ENCODE data around the gene PPIP5K2.

Gene PPIP5K2

GRCh38 chr5:103235891-103236290, 115.8 kb downstream of the PPIP5K2 start:
- no peak for FAIRE-seq
- no peak for DNase-seq (ENCODE audit: insufficient read length, low spot score)

GRCh38 chr5:103237778-103238177, 117.7 kb downstream of the PPIP5K2 start:
- no peak for DNase-seq (ENCODE audit: insufficient read length, low spot score)
- FAIRE-seq: no peak

- no peak for DNase-seq (ENCODE audit: insufficient read length, low spot score)
- no peak for FAIRE-seq
Observed at GRCh38 chr5:103243665-103244064, 123.6 kb downstream of the PPIP5K2 start.

GRCh38 chr5:103244398-103244797, 124.3 kb downstream of the PPIP5K2 start:
- DNase-seq (ENCODE audit: insufficient read length, low spot score): no peak
- no peak for FAIRE-seq

GRCh38 chr5:103245761-103246160, 125.7 kb downstream of the PPIP5K2 start:
- DNase-seq (ENCODE audit: insufficient read length, low spot score): no peak
- no peak for FAIRE-seq

- no peak for FAIRE-seq
- no peak for DNase-seq (ENCODE audit: insufficient read length, low spot score)
Observed at GRCh38 chr5:103247118-103247517, 127.0 kb downstream of the PPIP5K2 start.

- no peak for DNase-seq (ENCODE audit: insufficient read length, low spot score)
- no peak for FAIRE-seq
Observed at GRCh38 chr5:103249068-103249467, 129.0 kb downstream of the PPIP5K2 start.

- DNase-seq (ENCODE audit: insufficient read length, low spot score) (no peak), FAIRE-seq (no peak)
Observed at GRCh38 chr5:103254921-103255320, 134.8 kb downstream of the PPIP5K2 start.

- no peak for FAIRE-seq
Observed at GRCh38 chr5:103255691-103256090, 135.6 kb downstream of the PPIP5K2 start.

GRCh38 chr5:103256178-103256577, 136.1 kb downstream of the PPIP5K2 start:
- DNase-seq (ENCODE audit: insufficient read length, low spot score) (no peak), FAIRE-seq (no peak)

More at GRCh38 chr5:103255691-103256090, 135.6 kb downstream of the PPIP5K2 start:
- DNase-seq (ENCODE audit: insufficient read length, low spot score): no peak

- FAIRE-seq: peak; percentile 93
- peak; percentile 89 for DNase-seq (ENCODE audit: insufficient read length, low spot score)
Observed at GRCh38 chr5:103258368-103258956, 138.4 kb downstream of the PPIP5K2 start, which contains the start of gene MACIR. Gene MACIR, plus strand, starts transcription at chr5:103258763. Its CDS starts 17,157 bp downstream, at chr5:103275920.

- FAIRE-seq (no peak), DNase-seq (ENCODE audit: insufficient read length, low spot score) (peak; percentile 23)
Observed at GRCh38 chr5:103258957-103259704, 139.0 kb downstream of the PPIP5K2 start.

GRCh38 chr5:103259705-103260355, 139.7 kb downstream of the PPIP5K2 start:
- DNase-seq (ENCODE audit: insufficient read length, low spot score) (peak; percentile 10), FAIRE-seq (no peak)

GRCh38 chr5:103260951-103261350, 140.8 kb downstream of the PPIP5K2 start:
- no peak for DNase-seq (ENCODE audit: insufficient read length, low spot score)
- FAIRE-seq: no peak
